ENCODE data around the gene CCNB1IP1. TPM values are rescaled to one million over a fixed set of nuclear protein-coding genes. Genes with fewer than 3 reads are reported as not detected.

The CCNB1IP1 gene
- total RNA-seq: 10 to 100 TPM; 39.1 to 58.1 (median 50.4) TPM

- no peak for TF ChIP-seq POLR2A (IDR thresholded peaks at IDR 0.05)
- no peak for TF ChIP-seq CTCF (IDR thresholded peaks at IDR 0.05)
- 1% methylated on average over 19 of the region's 19 CpGs for whole genome bisulfite sequencing, 2 donors
- peak within 1 kb of the TSS; percentile 48 for H3K4me3 ChIP-seq (ENCODE audit: low read depth, poor library complexity, severe bottlenecking)
- intact Hi-C loops (cut with DNase I; ENCODE audit: low total_unique reads): loop anchor here (5.0 kb wide), 2 partner anchors 279 to 349 kb away; partner anchors contain the start of gene RNASE4
- peak; percentile 68 to 88 for DNase-seq (ENCODE audit: low spot score in 2 of 2)
Measured at GRCh38 chr14:20332788-20333493, at the start of gene CCNB1IP1. CCNB1IP1 (minus strand) TSS chr14:20333279; CDS start chr14:20316523, 16,756 bp downstream.

GRCh38 chr14:20382526-20382925, 49.4 kb upstream of the CCNB1IP1 start:
- no peak overlapping the region for H3K4me3 ChIP-seq (ENCODE audit: low read depth, poor library complexity, severe bottlenecking)
- WGBS, 2 donors: 92 to 97% methylated on average over 10 to 12 of the region's 12 CpGs
- peak in 1 of 2 donors; percentile 65 for DNase-seq (ENCODE audit: low spot score in 2 of 2)
- TF ChIP-seq CTCF (IDR thresholded peaks at IDR 0.05) (no peak), POLR2A (IDR thresholded peaks at IDR 0.05) (no peak)
- intact Hi-C loops (cut with DNase I; ENCODE audit: low total_unique reads): no loop called here

- DNase-seq (ENCODE audit: low spot score in 2 of 2): no peak
- intact Hi-C loops (cut with DNase I; ENCODE audit: low total_unique reads): no loop called here
- 74 to 96% methylated on average over 7 of the region's 7 CpGs for WGBS, 2 donors
- H3K4me3 ChIP-seq (ENCODE audit: low read depth, poor library complexity, severe bottlenecking): no peak overlapping the region
- TF ChIP-seq POLR2A (IDR thresholded peaks at IDR 0.05) (no peak), CTCF (IDR thresholded peaks at IDR 0.05) (no peak)
Measured at GRCh38 chr14:20381341-20381740, 48.3 kb upstream of the CCNB1IP1 start.

- TF ChIP-seq CTCF (IDR thresholded peaks at IDR 0.05) (no peak), POLR2A (IDR thresholded peaks at IDR 0.05) (no peak)
- 81 to 84% methylated on average over 6 of the region's 6 CpGs for WGBS, 2 donors
- no peak overlapping the region for H3K4me3 ChIP-seq (ENCODE audit: low read depth, poor library complexity, severe bottlenecking)
- DNase-seq (ENCODE audit: low spot score in 2 of 2): peak in 1 of 2 donors; percentile 56
- intact Hi-C loops (cut with DNase I; ENCODE audit: low total_unique reads): no loop called here
Measured at GRCh38 chr14:20380681-20381080, 47.6 kb upstream of the CCNB1IP1 start.

- no peak for TF ChIP-seq CTCF (IDR thresholded peaks at IDR 0.05)
- no peak for TF ChIP-seq POLR2A (IDR thresholded peaks at IDR 0.05)
- H3K4me3 ChIP-seq (ENCODE audit: low read depth, poor library complexity, severe bottlenecking): no peak overlapping the region
- 22 to 38% methylated on average over 1 of the region's 1 CpG for WGBS, 2 donors
- DNase-seq (ENCODE audit: low spot score in 2 of 2): no peak
- intact Hi-C loops (cut with DNase I; ENCODE audit: low total_unique reads): no loop called here
Measured at GRCh38 chr14:20379743-20380142, 46.7 kb upstream of the CCNB1IP1 start.

All from lower leg skin (tissue), 4 donors.